Heart left ventricle (tissue), 13 donors: ENCODE results near the gene CTTN.

ENCODE experiments used
- POLR2A ChIP-seq, 2 donors: fragments of 450-650 bp; IDR thresholded peaks; one replicate each; pipeline ENCODE4 v1.6.1; 2017; ENCODE audit warnings: antibody characterized with exemption in 2 of 2, mild to moderate bottlenecking in 2 of 2, moderate library complexity in 2 of 2
- TF ChIP-seq, protein P1 (sequence below), 12 donors: fragments of 200-600 bp; sonication (generic) in 4 of 12; IDR thresholded peaks; one replicate each; pipeline versions ENCODE4 v1.5.0 to v1.8.0; 2018 to 2022; ENCODE audit warnings: antibody characterized with exemption in 12 of 12, mild to moderate bottlenecking in 5 of 12
- donor health status: ischemic (EF 13 %, LVEDD 7.1; RV severe dilation, severe dysfunction).
- donor health status: DM: no; HTN: yes; CAD: no.
- donor health status: DM: no; HTN: no; CAD: no.
- donor health status: ischemic (EF 25% LVEDD 6.9; RV normal size, moderate dysfunction).
- donor health status: ischemic (EF 25% LVEDD 5.7; RV mildly dilated, moderate dysfunction).
- donor health status: ischemic (EF 35%, LVEDD 5.7; RV mildly dilated, moderate dysfunction).
- donor health status: nonischemic (EF 11% LVEDD 7.7; RV severe dilation, severe dysfunction).
- donor health status: DM: yes; HTN: yes; CAD: no.
- donor health status: PGD.
- donor health status: ischemic (EF 29% LVEDD 5.4; RV normal size, mild dysfunction).
- donor health status: nonischemic (EF 23%, LVEDD 6.1; RV moderate dilation, normal function).

DNA sequence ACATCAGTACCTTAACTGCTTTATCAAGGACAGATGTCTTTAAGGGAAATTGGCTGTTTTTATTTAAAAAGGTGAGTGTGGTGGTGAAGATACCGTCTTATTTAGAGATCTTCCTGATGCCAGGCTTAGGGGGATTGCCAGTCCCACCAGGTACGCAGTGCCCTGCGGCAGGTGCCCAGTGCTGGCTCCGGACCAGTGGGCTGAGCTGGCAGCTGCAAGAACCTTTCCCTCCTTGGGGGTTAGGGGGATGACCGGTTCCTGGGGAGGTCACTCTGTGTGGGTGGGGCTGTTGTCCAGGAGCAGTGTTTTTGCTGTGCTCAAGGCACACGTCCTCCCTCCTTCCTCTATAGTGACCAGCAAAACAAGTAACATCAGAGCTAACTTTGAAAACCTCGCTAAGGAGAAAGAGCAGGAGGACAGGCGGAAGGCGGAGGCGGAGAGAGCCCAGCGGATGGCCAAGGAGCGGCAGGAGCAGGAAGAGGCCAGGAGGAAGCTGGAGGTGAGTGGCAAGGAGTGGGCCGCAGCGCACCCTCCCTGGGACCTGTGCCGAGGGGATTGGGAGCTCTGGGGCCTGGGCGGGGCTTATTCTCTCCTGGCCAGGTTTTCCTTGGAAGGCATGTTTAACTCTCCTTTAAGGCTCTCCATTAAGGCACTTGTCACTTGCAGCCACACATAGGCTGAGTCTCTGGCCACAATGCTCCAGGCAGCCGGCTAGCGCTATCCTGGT lies 30.5 kb downstream of the CTTN start:
- TF ChIP-seq POLR2A (IDR thresholded peaks at IDR 0.05): no peak
- TF ChIP-seq, protein P1, sequence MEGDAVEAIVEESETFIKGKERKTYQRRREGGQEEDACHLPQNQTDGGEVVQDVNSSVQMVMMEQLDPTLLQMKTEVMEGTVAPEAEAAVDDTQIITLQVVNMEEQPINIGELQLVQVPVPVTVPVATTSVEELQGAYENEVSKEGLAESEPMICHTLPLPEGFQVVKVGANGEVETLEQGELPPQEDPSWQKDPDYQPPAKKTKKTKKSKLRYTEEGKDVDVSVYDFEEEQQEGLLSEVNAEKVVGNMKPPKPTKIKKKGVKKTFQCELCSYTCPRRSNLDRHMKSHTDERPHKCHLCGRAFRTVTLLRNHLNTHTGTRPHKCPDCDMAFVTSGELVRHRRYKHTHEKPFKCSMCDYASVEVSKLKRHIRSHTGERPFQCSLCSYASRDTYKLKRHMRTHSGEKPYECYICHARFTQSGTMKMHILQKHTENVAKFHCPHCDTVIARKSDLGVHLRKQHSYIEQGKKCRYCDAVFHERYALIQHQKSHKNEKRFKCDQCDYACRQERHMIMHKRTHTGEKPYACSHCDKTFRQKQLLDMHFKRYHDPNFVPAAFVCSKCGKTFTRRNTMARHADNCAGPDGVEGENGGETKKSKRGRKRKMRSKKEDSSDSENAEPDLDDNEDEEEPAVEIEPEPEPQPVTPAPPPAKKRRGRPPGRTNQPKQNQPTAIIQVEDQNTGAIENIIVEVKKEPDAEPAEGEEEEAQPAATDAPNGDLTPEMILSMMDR (IDR thresholded peaks at IDR 0.05): no peak
